Liver (tissue), 9 donors: ENCODE results near the gene EME1. TPM values are rescaled to one million over a fixed set of nuclear protein-coding genes. Genes with fewer than 3 reads are reported as not detected.

ENCODE experiments used
- DNase-seq: peaks from one replicate; pipeline ENCODE4 v3.0.0-alpha.2; 2017; ENCODE audit warnings: low spot score
- H3K27ac ChIP-seq, 2 donors: one replicate each; pipeline ENCODE4 v1.7.0; 2013; ENCODE audit warnings: inconsistent platforms in 2 of 2, low read length in 2 of 2, control low read depth in 1 of 2, low read depth in 1 of 2, mild to moderate bottlenecking in 1 of 2
- H3K27me3 ChIP-seq, 4 donors: one replicate each; pipeline versions ENCODE4 v1.6.1 to v1.7.0; 2013; ENCODE audit warnings: low read length in 3 of 4, inconsistent platforms in 1 of 4, mild to moderate bottlenecking in 1 of 4, moderate library complexity in 1 of 4; ENCODE audit not compliant: control insufficient read depth in 4 of 4, insufficient read depth in 4 of 4
- H3K36me3 ChIP-seq, 4 donors: one replicate each; pipeline versions ENCODE4 v1.6.1 to v1.7.0; 2013; ENCODE audit warnings: low read length in 3 of 4, mild to moderate bottlenecking in 3 of 4, low read depth in 1 of 4, moderate library complexity in 1 of 4; ENCODE audit not compliant: control insufficient read depth in 4 of 4, insufficient read depth in 3 of 4
- H3K4me1 ChIP-seq, 4 donors: one replicate each; pipeline versions ENCODE4 v1.6.1 to v1.7.0; 2013; ENCODE audit warnings: low read length in 3 of 4, mild to moderate bottlenecking in 3 of 4, moderate library complexity in 1 of 4; ENCODE audit not compliant: control insufficient read depth in 4 of 4, insufficient read depth in 4 of 4
- H3K4me3 ChIP-seq, 3 donors: one replicate each; pipeline versions ENCODE4 v1.6.1 to v1.7.0; 2013; ENCODE audit warnings: low read length in 3 of 3, control low read depth in 1 of 3, low read depth in 1 of 3, mild to moderate bottlenecking in 1 of 3
- H3K9ac ChIP-seq, 2 donors: one replicate each; pipeline ENCODE4 v1.7.0; 2013; ENCODE audit warnings: low read length in 2 of 2, mild to moderate bottlenecking in 2 of 2, moderate library complexity in 2 of 2, control low read depth in 1 of 2, low read depth in 1 of 2
- H3K9me3 ChIP-seq, 4 donors: one replicate each; pipeline versions ENCODE4 v1.6.1 to v1.7.0; 2013; ENCODE audit warnings: low read length in 3 of 4; ENCODE audit not compliant: control insufficient read depth in 4 of 4
- ATF3 ChIP-seq: IDR thresholded peaks from 2 replicates; pipeline ENCODE4 v1.6.1; 2016; ENCODE audit warnings: antibody characterized with exemption
- FOXA1 ChIP-seq: IDR thresholded peaks from 2 replicates; pipeline ENCODE4 v1.6.1; 2016; ENCODE audit warnings: antibody characterized with exemption
- FOXA2 ChIP-seq: IDR thresholded peaks from 2 replicates; pipeline ENCODE4 v1.6.1; 2016; ENCODE audit warnings: antibody characterized with exemption
- GABPA ChIP-seq, 2 donors: IDR thresholded peaks in 1 of 2; conservative IDR thresholded peaks in 1 of 2; 2 replicates each; pipeline ENCODE4 v1.6.1; 2016; ENCODE audit warnings: antibody characterized with exemption in 2 of 2, mild to moderate bottlenecking in 1 of 2, moderate library complexity in 1 of 2
- HNF4A ChIP-seq, 2 donors: conservative IDR thresholded peaks; 2 replicates each; pipeline ENCODE4 v1.6.1; 2016; ENCODE audit warnings: antibody characterized with exemption in 2 of 2, mild to moderate bottlenecking in 2 of 2
- HNF4G ChIP-seq: IDR thresholded peaks from 2 replicates; pipeline ENCODE4 v1.6.1; 2016; ENCODE audit warnings: antibody characterized with exemption
- JUND ChIP-seq, 2 donors: IDR thresholded peaks; 2 replicates each; pipeline ENCODE4 v1.6.1; 2016; ENCODE audit warnings: antibody characterized with exemption in 2 of 2
- NR2F2 ChIP-seq: IDR thresholded peaks from 2 replicates; pipeline ENCODE4 v1.6.1; 2016; ENCODE audit warnings: antibody characterized with exemption
- RAD21 ChIP-seq, 2 donors: IDR thresholded peaks; 2 replicates each; pipeline ENCODE4 v1.6.1; 2016; ENCODE audit warnings: antibody characterized with exemption in 2 of 2, mild to moderate bottlenecking in 2 of 2
- SP1 ChIP-seq: IDR thresholded peaks from 2 replicates; pipeline ENCODE4 v1.6.1; 2018; ENCODE audit warnings: antibody characterized with exemption, mild to moderate bottlenecking
- TAF1 ChIP-seq: conservative IDR thresholded peaks from 2 replicates; pipeline ENCODE4 v1.6.1; 2016; ENCODE audit warnings: antibody characterized with exemption, mild to moderate bottlenecking
- YY1 ChIP-seq: IDR thresholded peaks from 2 replicates; pipeline ENCODE4 v1.6.1; 2016; ENCODE audit warnings: antibody characterized with exemption, mild to moderate bottlenecking
- WGBS: extraction: QIAGEN DNeasy Blood & Tissue Kit; methylation state at CpG from one replicate; pipeline ENCODE4 v1.1.7; 2013; 5-methylcytosine and 5-hydroxymethylcytosine counted together
- polyA plus RNA-seq, 2 donors: library from polyadenylated mRNA; stranded (reverse) in 1 of 2; unstranded in 1 of 2; fragments of 200-250 nt in 1 of 2; fragments of >200 nt in 1 of 2; fragmentation: Nextera tagmentation in 1 of 2; extraction: Ambion mirVana in 1 of 2; gene quantifications; one replicate each; pipeline versions ENCODE4 v1.2.1 to v1.2.3, GENCODE V29; 2013 to 2015
- total RNA-seq, 2 donors: library from RNA; depleted of rRNA; stranded (reverse); fragments of >200 nt; gene quantifications; one replicate each; pipeline ENCODE4 v1.2.3, GENCODE V29; 2014
- donor health status: healthy.
- donor health status: healthy.
- donor health status: healthy.
- donor health status: healthy.
- donor health status: healthy.

The EME1 gene
- total and polyA plus RNA-seq, 4 donors, result 0.08 to 3.4 (median 0.35) TPM

GRCh38 chr17:50424996-50425681 is 52.1 kb downstream of the EME1 start:
- no peaks in the 10 kb centered on the region for H3K27me3 ChIP-seq
- H3K9me3 ChIP-seq, result no peaks in the 10 kb centered on the region
- 93% methylated on average over 8 of the region's 8 CpGs for WGBS
- TF ChIP-seq RAD21 (IDR thresholded peaks at IDR 0.05) (no peak), TAF1 (no peak)
- no peak for DNase-seq
- H3K36me3 ChIP-seq, result no peaks in the 10 kb centered on the region
- H3K9ac ChIP-seq, result no peak overlapping the region
- H3K4me1 ChIP-seq, result peaks cover 22 to 58% (median 52%) of the 10 kb centered on the region in 4 donors
- H3K4me3 ChIP-seq, result peak overlapping the region in 2 of 3 donors; percentile 19 to 85
- H3K27ac ChIP-seq, result no peak overlapping the region

- 1% methylated on average over 70 of the region's 70 CpGs for WGBS
- no peak for TF ChIP-seq JUND (IDR thresholded peaks at IDR 0.05)
- peak; percentile 43 for TF ChIP-seq YY1
- TF ChIP-seq HNF4A (conservative IDR thresholded peaks at IDR 0.05), result no peak
- Histone ChIP-seq H3K9ac (peak within 1 kb of the TSS; percentile 31 to 61), H3K9me3 (no peaks in the 10 kb centered on the region), H3K4me1 (peaks cover 22 to 54% (median 49%) of the 10 kb centered on the region in 4 donors), H3K36me3 (no peaks in the 10 kb centered on the region), H3K27me3 (no peaks in the 10 kb centered on the region), H3K27ac (peak within 1 kb of the TSS; percentile 39 to 58), H3K4me3 (peak within 1 kb of the TSS; percentile 59 to 85 (median 77))
- peak; percentile 80 for DNase-seq
These were observed 52.8 kb downstream of the EME1 start, which contains the start of gene ACSF2 for GRCh38 chr17:50425682-50426471. Gene ACSF2, plus strand, starts transcription at chr17:50426218. Its CDS starts 44 bp downstream, at chr17:50426262.

- WGBS, result 2% methylated on average over 7 of the region's 7 CpGs
- DNase-seq, result no peak
- Histone ChIP-seq H3K9ac (peak overlapping the region; percentile 14 to 40), H3K4me3 (peak overlapping the region; percentile 59 to 85 (median 77)), H3K36me3 (peaks cover 0 to 3% (median 0%) of the 10 kb centered on the region in 4 donors), H3K27me3 (no peaks in the 10 kb centered on the region), H3K9me3 (no peaks in the 10 kb centered on the region), H3K4me1 (peaks cover 22 to 54% (median 46%) of the 10 kb centered on the region in 4 donors), H3K27ac (peak overlapping the region; percentile 39 to 58)
- TF ChIP-seq HNF4G (no peak), RAD21 (IDR thresholded peaks at IDR 0.05) (no peak), FOXA2 (no peak), HNF4A (conservative IDR thresholded peaks at IDR 0.05) (no peak), GABPA (IDR thresholded peaks at IDR 0.05 in 1 of 2, conservative IDR thresholded peaks at IDR 0.05 in 1 of 2) (no peak), SP1 (no peak), FOXA1 (no peak), ATF3 (no peak), NR2F2 (no peak)
These were observed 53.4 kb downstream of the EME1 start for GRCh38 chr17:50426472-50426782.
